Astrocyte of the cerebellum (primary cell): ENCODE results near the gene FOXK2.

Experiments
- DNase-seq: peaks from one replicate; pipeline ENCODE4 v3.0.0-alpha.2; 2011; ENCODE audit warnings: low read depth
- H3K4me3 ChIP-seq: 2 replicates; pipeline ENCODE4 v1.5.1; 2011; ENCODE audit warnings: mild to moderate bottlenecking, low read depth, low read length, moderate library complexity
- in situ Hi-C: cut with HindIII; loops from 2 replicates; pipeline ENCODE4 v1.10.0; 2017; ENCODE audit warnings: low sequenced_read_pairs
- TF ChIP-seq, protein P1 (sequence below): IDR thresholded peaks from 2 replicates; pipeline ENCODE4 v1.5.1; 2012; ENCODE audit warnings: low read length, low read depth, moderate library complexity, mild to moderate bottlenecking; ENCODE audit errors: missing control alignments

The FOXK2 gene

DNA sequence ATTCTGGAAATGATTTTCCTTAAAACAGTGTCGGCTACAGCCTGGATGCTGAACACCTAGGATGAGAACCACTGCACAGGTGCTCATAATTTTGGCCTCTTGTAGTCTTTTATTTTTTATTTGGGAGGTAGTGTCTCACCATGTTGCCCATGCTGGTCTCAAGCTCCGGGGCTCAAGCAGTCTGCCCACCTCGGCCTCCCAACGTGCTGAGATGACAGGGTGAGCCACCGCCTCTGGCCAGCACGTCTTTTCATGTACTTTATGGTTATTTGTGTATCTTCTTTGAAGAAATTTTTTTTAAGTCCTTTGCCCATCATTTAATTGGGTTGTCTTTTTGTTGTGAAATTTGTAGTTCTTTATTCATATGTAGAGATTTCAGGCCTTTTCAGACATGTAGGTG is 70.7 kb downstream of the FOXK2 start:
- no peak for DNase-seq
- TF ChIP-seq, protein P1, sequence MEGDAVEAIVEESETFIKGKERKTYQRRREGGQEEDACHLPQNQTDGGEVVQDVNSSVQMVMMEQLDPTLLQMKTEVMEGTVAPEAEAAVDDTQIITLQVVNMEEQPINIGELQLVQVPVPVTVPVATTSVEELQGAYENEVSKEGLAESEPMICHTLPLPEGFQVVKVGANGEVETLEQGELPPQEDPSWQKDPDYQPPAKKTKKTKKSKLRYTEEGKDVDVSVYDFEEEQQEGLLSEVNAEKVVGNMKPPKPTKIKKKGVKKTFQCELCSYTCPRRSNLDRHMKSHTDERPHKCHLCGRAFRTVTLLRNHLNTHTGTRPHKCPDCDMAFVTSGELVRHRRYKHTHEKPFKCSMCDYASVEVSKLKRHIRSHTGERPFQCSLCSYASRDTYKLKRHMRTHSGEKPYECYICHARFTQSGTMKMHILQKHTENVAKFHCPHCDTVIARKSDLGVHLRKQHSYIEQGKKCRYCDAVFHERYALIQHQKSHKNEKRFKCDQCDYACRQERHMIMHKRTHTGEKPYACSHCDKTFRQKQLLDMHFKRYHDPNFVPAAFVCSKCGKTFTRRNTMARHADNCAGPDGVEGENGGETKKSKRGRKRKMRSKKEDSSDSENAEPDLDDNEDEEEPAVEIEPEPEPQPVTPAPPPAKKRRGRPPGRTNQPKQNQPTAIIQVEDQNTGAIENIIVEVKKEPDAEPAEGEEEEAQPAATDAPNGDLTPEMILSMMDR, result no peak
- H3K4me3 ChIP-seq, result no peak overlapping the region
- in situ Hi-C loops, result no loop called here

DNA sequence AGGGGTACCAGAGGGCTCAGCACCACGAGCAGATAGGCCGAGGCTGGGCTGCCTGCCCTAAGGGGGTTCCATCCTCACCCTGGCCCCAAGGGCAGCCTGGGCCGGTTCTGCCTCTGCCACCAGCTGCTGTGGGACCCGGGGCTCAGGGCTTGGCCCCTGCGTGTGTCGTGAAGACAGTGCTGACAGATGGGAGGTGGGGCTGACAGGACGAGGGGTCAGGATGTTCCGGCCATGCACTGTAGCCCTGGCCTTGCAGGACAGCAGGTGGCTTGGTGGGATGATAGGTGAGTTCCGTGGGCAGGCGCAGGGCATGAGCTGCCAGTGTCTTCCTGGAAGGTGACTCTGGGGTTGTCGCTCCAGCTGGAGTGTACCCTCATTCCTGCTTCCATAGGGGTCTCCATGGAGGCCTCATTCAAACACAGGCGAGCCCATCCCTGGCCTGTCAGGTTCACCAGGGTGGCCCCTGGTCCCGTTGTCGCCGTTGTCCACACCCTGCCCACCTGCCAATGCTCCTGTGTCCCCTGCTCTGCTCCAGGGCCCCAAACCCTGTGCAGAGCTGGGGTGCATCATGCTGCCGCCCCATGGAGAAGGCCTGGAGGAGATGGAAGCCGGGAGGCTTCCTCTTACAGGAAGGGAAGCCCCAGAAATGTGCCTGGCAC is 71.5 kb downstream of the FOXK2 start:
- in situ Hi-C loops, result no loop called here
- H3K4me3 ChIP-seq, result no peak overlapping the region
- DNase-seq, result no peak
- TF ChIP-seq, protein P1, result no peak

DNA sequence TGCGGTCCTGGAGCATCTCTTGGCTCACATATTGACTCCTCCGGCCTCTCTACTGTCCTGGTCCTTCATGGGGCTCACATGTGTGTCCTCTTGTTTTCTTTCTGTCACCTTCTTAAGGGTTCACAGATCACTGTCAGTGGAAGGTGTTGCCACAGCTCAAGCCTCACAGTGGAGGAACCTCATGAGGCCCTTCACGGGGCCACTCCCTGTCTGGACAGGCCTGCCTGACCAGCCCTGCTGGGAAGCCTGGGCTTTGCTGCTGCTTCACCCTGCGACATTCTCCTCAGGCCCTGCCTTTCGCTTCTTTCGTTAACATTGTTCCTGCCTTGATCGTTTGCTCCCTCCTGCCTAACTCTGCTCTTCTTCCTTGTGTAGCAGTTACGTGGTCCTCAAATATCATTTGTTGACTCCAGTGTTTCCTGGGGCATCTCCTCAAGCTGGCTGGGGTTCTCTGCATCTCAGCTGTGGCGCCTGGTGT is 72.8 kb downstream of the FOXK2 start:
- no peak overlapping the region for H3K4me3 ChIP-seq
- in situ Hi-C loops, result no loop called here
- TF ChIP-seq, protein P1, result no peak
- no peak for DNase-seq

DNA sequence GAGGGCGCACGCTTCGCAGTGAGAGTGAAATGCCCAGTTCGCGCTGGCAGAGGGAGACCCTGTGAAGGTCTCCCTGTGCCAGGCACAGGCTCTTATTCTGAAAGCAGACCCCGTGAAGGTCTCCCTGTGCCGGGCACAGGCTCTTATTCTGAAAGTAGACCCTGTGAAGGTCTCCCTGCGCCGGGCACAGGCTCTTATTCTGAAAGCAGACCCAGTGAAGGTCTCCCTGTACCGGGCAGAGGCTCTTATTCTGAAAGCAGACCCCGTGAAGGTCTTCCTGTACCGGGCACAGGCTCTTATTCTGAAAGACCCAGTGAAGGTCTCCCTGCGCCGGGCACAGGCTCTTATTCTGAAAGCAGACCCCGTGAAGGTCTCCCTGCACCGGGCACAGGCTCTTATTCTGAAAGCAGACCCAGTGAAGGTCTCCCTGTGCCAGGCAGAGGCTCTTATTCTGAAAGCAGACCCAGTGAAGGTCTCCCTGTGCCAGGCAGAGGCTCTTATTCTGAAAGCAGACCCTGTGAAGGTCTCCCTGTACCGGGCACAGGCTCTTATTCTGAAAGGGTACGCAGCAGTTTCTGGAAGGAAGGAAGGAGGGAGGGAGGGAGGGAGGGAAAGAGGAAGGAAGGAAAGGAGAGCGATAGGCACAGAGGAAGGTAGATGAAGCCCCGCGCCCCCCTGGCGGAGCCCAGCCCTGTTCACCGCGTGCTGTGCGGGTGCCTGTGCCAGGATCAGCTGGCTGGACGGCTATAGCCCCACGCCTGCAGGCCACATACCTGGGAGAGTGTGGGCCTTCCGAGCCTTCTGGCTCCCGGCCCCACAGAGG is 73.4 kb downstream of the FOXK2 start:
- in situ Hi-C loops, result no loop called here
- peak overlapping the region; percentile 61 for H3K4me3 ChIP-seq
- TF ChIP-seq, protein P1, result no peak
- peak; percentile 61 for DNase-seq

DNA sequence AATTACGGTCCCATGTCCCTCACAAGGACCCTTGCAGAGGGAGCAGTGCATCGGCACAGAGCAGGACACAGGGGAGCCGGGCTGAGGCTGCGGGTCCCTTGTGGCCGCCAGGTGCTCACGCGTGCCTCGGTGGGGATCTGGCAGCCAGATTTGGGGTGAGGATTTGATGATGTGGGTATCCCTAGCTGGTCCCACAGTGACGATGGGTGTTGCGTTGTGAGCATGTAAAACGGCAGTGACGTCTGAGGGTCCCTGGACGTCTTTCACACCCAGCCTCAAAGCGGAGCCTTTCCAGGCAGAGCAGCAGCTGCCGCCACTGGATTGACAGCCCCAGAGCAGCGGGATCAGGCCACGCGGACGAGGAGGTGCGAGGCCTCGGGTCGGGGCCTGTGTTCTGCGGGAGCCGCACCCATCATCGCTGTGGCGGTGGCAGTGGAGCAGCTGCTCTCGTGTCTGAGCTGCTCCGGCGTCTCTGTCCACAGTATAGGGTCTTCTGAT is 74.1 kb downstream of the FOXK2 start:
- peak overlapping the region; percentile 61 for H3K4me3 ChIP-seq
- TF ChIP-seq, protein P1, result no peak
- DNase-seq, result no peak
- in situ Hi-C loops, result no loop called here

DNA sequence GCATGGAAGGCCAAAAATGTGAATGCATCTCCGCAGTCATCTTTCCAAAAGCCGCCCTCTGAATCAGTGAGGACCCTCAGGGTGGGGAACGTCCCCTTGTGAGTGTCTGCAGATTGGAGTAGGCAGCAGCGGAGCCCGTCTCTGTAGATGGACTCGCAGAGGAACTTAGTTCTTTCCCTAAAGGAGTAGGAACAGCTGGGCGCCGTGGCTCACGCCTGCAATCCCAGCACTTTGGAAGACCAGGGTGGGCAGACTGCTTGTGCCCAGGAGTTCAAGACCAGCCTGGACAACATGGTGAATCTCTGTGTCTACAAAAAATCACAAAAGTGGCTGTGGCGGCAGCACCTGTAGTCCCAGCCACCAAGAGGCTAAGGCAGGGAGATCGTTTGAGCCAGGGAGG is 75.0 kb downstream of the FOXK2 start:
- DNase-seq, result no peak
- in situ Hi-C loops, result no loop called here
- TF ChIP-seq, protein P1, result no peak
- no peak overlapping the region for H3K4me3 ChIP-seq
